Measurements from ENCODE around the gene EFS.
A peak's percentile ranks its signal among the peaks of the same experiment; 100 is the strongest.
"Not testable (repeated sequence)": the region's sequence is repeated elsewhere in the genome, so short reads cannot be mapped to it uniquely, and the experiment has no call there.

Gene EFS

DNA sequence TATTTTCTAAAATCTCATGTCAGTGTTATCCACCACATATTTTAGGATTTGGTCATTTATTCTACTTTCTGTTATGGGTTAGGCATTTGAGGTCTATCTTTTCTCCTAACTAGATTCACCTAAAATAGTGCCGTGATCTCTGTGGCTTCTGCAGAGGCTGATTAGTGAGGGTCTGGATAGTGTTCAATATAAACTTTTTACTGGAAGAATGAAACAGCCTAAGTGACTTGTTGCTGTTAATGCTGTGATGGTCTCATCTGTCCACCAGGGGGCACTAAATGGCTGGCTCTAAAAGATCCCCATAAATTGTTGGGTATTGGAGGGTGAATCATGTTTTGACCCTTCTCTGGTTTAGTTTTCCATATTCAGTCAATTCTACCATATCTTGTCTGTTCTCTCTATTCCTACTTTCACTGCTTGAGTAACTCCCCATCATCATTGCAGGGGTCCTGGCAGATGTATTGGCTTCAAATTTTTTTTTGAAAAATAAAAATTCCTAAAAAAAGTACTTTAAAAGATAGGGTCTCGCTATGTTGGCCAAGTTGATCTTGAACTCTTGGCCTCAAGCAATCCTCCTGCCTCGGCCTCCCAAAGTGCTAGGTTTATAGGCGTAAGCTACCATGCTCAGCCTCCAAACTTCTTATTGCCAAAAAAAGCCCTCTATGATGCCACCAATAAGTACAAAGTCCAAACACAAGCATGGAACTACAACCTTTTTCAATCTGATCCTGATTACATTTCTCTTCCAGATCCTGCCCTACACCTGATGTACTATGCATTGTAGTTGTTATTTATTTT, 36.8 kb downstream of the EFS start:
- TF ChIP-seq, protein P1, sequence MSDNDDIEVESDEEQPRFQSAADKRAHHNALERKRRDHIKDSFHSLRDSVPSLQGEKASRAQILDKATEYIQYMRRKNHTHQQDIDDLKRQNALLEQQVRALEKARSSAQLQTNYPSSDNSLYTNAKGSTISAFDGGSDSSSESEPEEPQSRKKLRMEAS (IDR thresholded peaks at IDR 0.05; ENCODE audit: low read depth, low read length), result no peak
- TF ChIP-seq MYC (IDR thresholded peaks at IDR 0.05; ENCODE audit: low read depth, low read length), result peak; percentile 26; the same call in 1 of the 2 replicates
- TF ChIP-seq, protein P2, sequence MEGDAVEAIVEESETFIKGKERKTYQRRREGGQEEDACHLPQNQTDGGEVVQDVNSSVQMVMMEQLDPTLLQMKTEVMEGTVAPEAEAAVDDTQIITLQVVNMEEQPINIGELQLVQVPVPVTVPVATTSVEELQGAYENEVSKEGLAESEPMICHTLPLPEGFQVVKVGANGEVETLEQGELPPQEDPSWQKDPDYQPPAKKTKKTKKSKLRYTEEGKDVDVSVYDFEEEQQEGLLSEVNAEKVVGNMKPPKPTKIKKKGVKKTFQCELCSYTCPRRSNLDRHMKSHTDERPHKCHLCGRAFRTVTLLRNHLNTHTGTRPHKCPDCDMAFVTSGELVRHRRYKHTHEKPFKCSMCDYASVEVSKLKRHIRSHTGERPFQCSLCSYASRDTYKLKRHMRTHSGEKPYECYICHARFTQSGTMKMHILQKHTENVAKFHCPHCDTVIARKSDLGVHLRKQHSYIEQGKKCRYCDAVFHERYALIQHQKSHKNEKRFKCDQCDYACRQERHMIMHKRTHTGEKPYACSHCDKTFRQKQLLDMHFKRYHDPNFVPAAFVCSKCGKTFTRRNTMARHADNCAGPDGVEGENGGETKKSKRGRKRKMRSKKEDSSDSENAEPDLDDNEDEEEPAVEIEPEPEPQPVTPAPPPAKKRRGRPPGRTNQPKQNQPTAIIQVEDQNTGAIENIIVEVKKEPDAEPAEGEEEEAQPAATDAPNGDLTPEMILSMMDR (IDR thresholded peaks at IDR 0.05; ENCODE audit: low read depth, low read length), result peak; percentile 81
- no peak overlapping the region for H3K4me3 ChIP-seq (ENCODE audit: low read depth, low read length)
- peak; percentile 82 for DNase-seq (ENCODE audit: low read depth)

DNA sequence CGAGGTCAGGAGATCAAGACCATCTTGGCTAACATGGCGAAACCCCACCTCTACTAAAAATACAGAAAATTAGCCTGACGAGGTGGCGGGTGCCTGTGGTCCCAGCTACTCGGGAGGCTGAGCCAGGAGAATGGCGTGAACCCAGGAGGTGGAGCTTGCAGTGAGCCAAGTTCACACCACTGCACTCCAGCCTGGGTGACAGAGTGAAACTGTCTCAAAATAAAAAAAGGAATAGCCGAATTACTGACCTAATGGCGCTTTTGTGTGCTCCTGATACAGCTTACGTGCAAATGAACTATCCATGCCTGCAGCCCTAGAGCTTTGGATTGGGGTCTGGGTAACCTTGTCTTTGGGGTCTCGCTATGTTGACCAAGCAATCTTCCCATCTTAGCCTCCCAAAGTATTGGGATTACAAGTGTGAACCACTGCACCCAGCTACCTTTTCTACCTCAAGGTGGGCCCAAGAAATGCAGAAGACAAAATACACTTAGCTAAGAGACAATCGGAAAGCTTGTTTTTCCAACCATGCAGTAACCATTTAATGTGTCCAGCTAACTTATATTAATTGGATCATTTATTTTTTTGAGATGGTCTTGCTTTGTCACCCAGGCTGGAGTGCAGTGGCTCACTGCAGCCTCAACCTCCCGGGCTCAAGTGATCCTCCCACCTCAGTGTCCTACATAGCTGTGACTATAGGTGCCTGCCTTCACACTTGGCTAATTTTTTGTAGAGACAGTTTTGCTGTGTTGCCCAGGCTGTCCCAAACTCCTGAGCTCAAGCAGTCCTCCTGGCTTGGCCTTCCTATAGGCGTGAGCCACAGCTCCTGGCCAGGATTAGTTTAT, 38.3 kb downstream of the EFS start:
- H3K4me3 ChIP-seq (ENCODE audit: low read depth, low read length), result no peak overlapping the region
- TF ChIP-seq, protein P1 (IDR thresholded peaks at IDR 0.05; ENCODE audit: low read depth, low read length), result no peak
- TF ChIP-seq MYC (IDR thresholded peaks at IDR 0.05; ENCODE audit: low read depth, low read length) (no peak), POLR2A (IDR thresholded peaks at IDR 0.05; ENCODE audit: extremely low read depth, insufficient read length) (no peak)
- TF ChIP-seq, protein P2 (IDR thresholded peaks at IDR 0.05; ENCODE audit: low read depth, low read length), result no peak
- no peak for DNase-seq (ENCODE audit: low read depth)

DNA sequence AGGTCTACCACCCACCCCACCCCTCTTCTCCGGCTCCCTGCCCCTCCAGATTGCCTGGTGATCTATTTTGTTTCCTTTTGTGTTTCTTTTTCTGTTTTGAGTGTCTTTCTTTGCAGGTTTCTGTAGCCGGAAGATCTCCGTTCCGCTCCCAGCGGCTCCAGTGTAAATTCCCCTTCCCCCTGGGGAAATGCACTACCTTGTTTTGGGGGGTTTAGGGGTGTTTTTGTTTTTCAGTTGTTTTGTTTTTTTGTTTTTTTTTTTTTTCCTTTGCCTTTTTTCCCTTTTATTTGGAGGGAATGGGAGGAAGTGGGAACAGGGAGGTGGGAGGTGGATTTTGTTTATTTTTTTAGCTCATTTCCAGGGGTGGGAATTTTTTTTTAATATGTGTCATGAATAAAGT, 39.2 kb downstream of the EFS start:
- not testable (repeated sequence) for DNase-seq (ENCODE audit: low read depth); H3K4me3 ChIP-seq (ENCODE audit: low read depth, low read length)

DNA sequence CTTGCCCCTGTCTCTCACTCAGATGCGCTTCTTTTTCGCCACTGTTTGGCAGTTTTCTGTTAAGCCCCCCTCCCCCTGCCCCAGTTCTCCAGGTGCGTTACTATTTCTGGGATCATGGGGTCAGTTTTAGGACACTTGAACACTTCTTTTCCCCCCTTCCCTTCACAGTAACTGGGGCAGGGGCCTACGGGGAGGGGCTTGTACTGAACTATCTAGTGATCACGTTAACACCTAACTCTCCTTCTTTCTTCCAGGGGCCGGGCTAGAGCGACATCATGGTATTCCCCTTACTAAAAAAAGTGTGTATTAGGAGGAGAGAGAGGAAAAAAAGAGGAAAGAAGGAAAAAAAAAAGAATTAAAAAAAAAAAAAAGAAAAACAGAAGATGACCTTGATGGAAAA, 40.0 kb downstream of the EFS start:
- DNase-seq (ENCODE audit: low read depth), result no peak
- TF ChIP-seq POLR2A (IDR thresholded peaks at IDR 0.05; ENCODE audit: extremely low read depth, insufficient read length) (no peak), MYC (IDR thresholded peaks at IDR 0.05; ENCODE audit: low read depth, low read length) (no peak)
- TF ChIP-seq, protein P2 (IDR thresholded peaks at IDR 0.05; ENCODE audit: low read depth, low read length), result no peak
- TF ChIP-seq, protein P1 (IDR thresholded peaks at IDR 0.05; ENCODE audit: low read depth, low read length), result no peak
- no peak overlapping the region for H3K4me3 ChIP-seq (ENCODE audit: low read depth, low read length)

DNA sequence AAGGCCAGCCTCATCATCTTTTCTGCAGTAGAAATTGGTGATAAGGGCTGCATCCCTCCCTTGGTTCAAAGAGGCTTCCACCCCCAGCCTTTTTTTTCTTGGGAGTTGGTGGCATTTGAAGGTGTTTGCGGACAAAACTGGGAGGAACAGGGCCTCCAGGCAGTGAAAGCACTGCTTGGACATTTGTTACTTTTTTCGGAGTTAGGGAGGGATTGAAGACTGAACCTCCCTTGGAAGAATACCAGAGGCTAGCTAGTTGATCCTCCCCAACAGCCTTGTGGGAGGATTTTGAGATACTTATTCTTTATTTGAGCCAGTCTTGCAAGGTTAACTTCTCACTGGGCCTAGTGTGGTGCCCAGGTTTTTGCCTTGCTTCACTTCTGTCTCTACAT, 40.5 kb downstream of the EFS start:
- DNase-seq (ENCODE audit: low read depth), result no peak
- no peak overlapping the region for H3K4me3 ChIP-seq (ENCODE audit: low read depth, low read length)
- TF ChIP-seq, protein P1 (IDR thresholded peaks at IDR 0.05; ENCODE audit: low read depth, low read length), result no peak
- TF ChIP-seq MYC (IDR thresholded peaks at IDR 0.05; ENCODE audit: low read depth, low read length), result no peak
- TF ChIP-seq, protein P2 (IDR thresholded peaks at IDR 0.05; ENCODE audit: low read depth, low read length), result no peak
- TF ChIP-seq POLR2A (IDR thresholded peaks at IDR 0.05; ENCODE audit: extremely low read depth, insufficient read length), result no peak

DNA sequence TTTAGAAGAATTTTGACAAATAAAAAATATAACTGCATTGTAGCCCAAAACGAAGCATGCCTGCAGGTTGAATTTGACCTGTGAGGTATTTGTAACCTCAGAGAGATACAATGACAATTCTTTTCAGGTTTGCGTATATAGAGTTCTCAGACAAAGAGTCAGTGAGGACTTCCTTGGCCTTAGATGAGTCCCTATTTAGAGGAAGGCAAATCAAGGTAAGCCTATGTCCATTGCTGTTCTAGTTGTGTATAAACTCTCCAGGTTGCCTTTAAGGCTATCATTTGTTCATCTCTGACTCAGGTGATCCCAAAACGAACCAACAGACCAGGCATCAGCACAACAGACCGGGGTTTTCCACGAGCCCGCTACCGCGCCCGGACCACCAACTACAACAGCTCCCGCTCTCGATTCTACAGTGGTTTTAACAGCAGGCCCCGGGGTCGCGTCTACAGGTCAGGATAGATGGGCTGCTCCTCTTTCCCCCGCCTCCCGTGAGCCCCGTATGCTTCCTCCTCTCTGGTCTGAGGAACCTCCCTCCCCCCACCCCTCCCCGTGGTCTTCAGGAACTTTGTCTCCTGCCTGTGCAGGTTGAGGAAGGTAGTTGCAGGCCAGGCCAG, 41.0 kb downstream of the EFS start:
- TF ChIP-seq POLR2A (IDR thresholded peaks at IDR 0.05; ENCODE audit: extremely low read depth, insufficient read length) (no peak), MYC (IDR thresholded peaks at IDR 0.05; ENCODE audit: low read depth, low read length) (no peak)
- TF ChIP-seq, protein P2 (IDR thresholded peaks at IDR 0.05; ENCODE audit: low read depth, low read length), result no peak
- TF ChIP-seq, protein P1 (IDR thresholded peaks at IDR 0.05; ENCODE audit: low read depth, low read length), result no peak
- no peak overlapping the region for H3K4me3 ChIP-seq (ENCODE audit: low read depth, low read length)
- DNase-seq (ENCODE audit: low read depth), result no peak
